Muscle layer of duodenum (tissue), 2 donors: ENCODE measurements around the gene AIPL1.

Experiments used
- H3K27ac ChIP-seq: one replicate; pipeline ENCODE4 v1.7.0; 2013; ENCODE audit warnings: mild to moderate bottlenecking, low read length
- H3K27me3 ChIP-seq: one replicate; pipeline ENCODE4 v1.7.0; 2013; ENCODE audit warnings: low read depth, mild to moderate bottlenecking, control low read depth, low read length
- H3K36me3 ChIP-seq, 2 donors: one replicate each; pipeline ENCODE4 v1.7.0; 2013; ENCODE audit warnings: low read length in 2 of 2, control low read depth in 1 of 2, mild to moderate bottlenecking in 1 of 2; ENCODE audit not compliant: insufficient read depth in 2 of 2, control insufficient read depth in 1 of 2
- H3K4me1 ChIP-seq, 2 donors: one replicate each; pipeline ENCODE4 v1.7.0; 2013; ENCODE audit warnings: low read length in 2 of 2, mild to moderate bottlenecking in 2 of 2, control low read depth in 1 of 2, moderate library complexity in 1 of 2; ENCODE audit not compliant: insufficient read depth in 2 of 2, control insufficient read depth in 1 of 2
- H3K4me3 ChIP-seq, 2 donors: one replicate each; pipeline ENCODE4 v1.7.0; 2013; ENCODE audit warnings: low read length in 2 of 2, low read depth in 1 of 2, mild to moderate bottlenecking in 1 of 2
- H3K9me3 ChIP-seq, 2 donors: one replicate each; pipeline ENCODE4 v1.7.0; 2013; ENCODE audit warnings: low read length in 2 of 2, control low read depth in 1 of 2, mild to moderate bottlenecking in 1 of 2; ENCODE audit not compliant: control insufficient read depth in 1 of 2
- donor health status: healthy.

AIPL1 gene

DNA sequence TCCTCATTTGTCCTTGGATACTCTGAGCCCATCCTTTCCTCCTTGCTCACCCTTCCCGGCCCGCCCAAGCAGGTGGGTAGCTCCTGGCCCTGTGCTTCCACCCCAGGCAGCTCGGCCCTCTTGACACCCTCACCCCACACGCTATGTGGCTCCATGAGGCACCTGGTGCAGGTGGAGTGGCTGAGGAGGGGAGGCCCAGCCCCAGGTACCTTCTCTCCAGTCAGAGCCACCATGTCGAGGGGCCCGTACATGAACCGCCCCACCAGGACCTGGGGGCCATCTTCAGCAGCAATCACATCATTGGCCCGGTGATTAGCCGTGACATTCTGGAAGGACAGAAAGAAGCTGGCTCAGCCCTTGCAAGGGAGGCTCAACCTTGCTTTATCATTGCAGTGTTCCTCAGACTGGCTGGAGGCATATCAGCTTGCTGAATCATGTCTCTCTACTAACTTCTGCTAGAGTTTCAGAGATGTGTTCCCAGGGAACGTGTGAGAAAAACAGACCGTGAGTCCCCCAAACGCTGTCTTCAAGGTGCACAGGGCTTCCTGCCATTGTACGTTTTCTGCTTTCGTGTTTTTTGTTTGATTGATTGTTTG is 29.6 kb upstream of the AIPL1 start:
- Histone ChIP-seq H3K27me3 (no peaks in the 10 kb centered on the region), H3K36me3 (peaks cover 0 to 24% of the 10 kb centered on the region in 2 donors), H3K9me3 (no peaks in the 10 kb centered on the region), H3K4me3 (no peak overlapping the region), H3K4me1 (no peaks in the 10 kb centered on the region), H3K27ac (no peak overlapping the region)

DNA sequence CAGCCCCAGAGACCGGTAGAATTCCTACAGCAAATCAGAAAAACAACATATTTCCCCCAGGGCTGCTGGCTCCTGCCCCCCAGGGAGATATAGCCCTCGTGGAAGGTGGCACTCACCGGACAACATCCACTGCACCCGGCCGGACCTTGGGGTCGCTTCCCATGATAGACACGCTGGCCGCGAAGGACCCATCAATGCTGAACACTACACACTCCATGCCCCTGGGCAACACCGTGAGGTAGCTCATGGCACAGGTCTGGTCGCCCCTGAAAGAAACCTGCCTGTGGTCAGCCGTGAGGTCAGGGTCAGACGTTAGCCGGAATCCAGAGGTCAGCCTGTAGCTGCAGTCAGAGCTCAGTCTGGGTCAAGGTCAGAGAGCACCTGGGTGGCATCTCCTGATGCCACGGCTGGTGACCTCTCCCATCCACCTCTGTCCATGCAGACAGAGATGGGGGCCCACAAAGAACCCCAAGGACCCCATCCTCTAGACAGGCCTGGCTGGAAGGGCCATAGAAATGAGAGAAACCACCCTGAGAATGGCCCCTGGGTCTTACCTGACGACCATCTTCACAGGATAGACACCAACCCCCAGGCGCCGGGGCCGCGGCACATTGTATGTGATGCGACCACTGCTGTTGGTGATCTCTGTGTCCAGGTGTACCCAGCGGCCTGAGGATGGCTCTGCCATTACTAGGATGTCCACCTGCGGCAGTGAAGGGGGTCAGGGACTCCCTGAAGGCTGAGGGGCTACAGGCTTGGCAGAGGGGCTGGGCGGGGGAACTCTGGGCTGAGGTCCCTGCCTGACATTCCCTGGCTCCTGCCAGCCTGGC is 28.9 kb upstream of the AIPL1 start:
- no peak overlapping the region for H3K27ac ChIP-seq
- no peaks in the 10 kb centered on the region for H3K9me3 ChIP-seq
- no peaks in the 10 kb centered on the region for H3K27me3 ChIP-seq
- H3K36me3 ChIP-seq, result peaks cover 0 to 24% of the 10 kb centered on the region in 2 donors
- no peak overlapping the region for H3K4me3 ChIP-seq
- H3K4me1 ChIP-seq, result no peaks in the 10 kb centered on the region

DNA sequence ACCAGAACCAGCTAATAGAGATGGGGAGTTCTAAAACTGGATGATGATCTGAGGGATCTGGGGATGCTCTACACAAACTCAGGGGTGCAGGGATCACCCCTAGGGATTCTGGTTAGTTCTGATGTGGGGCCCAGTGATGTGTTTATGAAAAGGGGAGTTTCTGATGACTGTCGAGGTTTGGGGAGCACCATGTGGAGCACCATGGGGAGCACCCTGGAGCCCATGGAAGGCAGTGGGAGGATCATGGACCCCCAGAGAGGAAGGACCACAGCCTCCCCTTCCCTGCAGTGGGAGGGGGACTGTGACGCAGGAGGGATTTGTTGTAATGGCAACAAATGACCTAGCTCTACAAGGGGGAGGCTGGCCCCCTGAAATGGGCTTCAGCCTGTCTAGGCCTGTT is 27.8 kb upstream of the AIPL1 start:
- Histone ChIP-seq H3K4me1 (no peaks in the 10 kb centered on the region), H3K27me3 (no peaks in the 10 kb centered on the region), H3K4me3 (no peak overlapping the region), H3K9me3 (no peaks in the 10 kb centered on the region), H3K27ac (no peak overlapping the region), H3K36me3 (peaks cover 0 to 22% of the 10 kb centered on the region in 2 donors)

DNA sequence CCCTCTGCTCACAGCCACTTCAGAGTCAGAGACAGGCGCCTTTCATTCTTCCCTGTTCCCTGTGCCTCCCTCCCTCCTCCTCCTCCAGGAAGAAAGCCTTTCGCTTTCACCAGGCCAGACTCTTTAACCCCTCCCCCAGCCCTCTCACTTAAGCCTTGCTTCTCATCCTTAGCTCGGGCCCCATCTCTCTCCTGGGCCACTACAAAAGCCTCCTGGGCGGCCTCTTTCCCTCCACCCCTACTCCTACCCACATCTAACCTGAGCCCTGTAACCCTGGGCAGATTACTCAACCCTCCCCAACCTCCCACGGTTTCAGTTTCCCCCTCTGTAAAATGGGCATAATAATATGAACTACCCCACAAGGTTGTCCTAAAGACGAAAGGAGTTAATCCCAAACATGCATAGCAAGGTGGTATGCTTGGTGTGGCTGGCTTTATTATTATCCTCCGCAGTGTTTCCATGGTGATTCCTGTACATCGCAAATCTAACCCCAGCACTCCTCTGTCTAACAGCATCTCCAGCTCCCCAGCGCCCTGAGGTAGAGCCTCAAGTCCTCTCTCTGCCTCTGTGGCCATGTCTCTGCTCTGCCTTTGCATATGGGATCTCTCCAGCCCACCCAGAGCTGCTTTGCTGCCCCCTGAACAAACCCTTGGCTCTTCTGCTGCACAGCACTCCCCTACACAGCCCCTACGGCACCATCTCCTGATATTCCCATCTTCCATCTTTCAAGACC is 27.0 kb upstream of the AIPL1 start:
- H3K27me3 ChIP-seq, result no peaks in the 10 kb centered on the region
- H3K27ac ChIP-seq, result no peak overlapping the region
- H3K4me1 ChIP-seq, result no peaks in the 10 kb centered on the region
- no peak overlapping the region for H3K4me3 ChIP-seq
- peaks cover 0 to 19% of the 10 kb centered on the region in 2 donors for H3K36me3 ChIP-seq
- no peaks in the 10 kb centered on the region for H3K9me3 ChIP-seq

DNA sequence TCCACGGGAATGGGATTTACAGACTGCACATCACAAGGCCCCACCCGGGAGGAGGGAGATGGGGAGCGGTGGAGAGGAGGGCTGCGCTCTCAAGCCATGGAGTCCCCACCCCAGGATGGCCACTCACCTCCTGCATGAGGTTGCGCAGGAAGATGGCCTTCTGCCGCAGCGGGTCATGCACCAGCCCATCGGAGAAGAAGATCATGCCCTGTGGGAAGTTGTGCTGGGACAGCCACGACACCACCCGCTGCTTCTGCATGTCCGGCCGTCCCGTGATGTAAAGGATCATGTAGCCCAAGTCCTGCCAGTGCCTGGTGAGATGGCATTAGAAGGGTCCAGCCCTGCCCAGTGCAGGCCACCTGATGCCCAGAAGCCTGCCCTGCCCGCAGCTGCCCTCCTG is 26.3 kb upstream of the AIPL1 start:
- Histone ChIP-seq H3K27ac (no peak overlapping the region), H3K4me3 (no peak overlapping the region), H3K36me3 (peaks cover 0 to 16% of the 10 kb centered on the region in 2 donors), H3K4me1 (no peaks in the 10 kb centered on the region), H3K9me3 (no peaks in the 10 kb centered on the region), H3K27me3 (no peaks in the 10 kb centered on the region)

DNA sequence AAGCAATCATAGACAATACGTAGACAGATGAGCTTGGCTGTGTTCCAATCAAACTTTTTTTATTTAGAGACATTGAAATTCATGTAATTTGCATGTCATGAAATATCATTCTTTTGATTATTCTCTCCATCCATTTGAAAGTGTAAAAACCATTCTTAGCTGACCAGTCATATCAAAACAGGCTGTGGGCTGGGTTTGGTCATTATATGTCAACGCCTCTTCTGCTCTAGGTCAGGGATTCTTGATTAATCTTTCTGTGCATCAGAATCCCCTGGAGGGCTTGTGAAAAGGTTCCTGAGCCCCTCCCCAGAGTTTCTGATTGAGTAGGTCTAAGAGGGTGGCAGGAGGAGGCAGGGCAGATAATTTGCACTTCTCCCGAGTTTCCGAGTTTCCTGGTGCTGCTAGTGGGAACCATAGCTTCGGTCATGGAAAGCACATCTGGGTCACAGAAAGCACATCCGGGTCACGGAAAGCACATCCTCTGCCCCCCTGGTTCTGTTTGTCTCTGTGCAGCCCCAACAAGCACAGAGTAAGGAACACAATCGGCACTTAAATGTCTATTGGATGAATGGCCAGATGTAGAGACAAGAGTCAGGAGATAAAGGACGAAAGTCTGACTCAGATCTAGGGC is 25.7 kb upstream of the AIPL1 start:
- H3K4me1 ChIP-seq, result no peaks in the 10 kb centered on the region
- H3K36me3 ChIP-seq, result peaks cover 0 to 12% of the 10 kb centered on the region in 2 donors
- H3K9me3 ChIP-seq, result no peaks in the 10 kb centered on the region
- H3K27me3 ChIP-seq, result no peaks in the 10 kb centered on the region
- no peak overlapping the region for H3K27ac ChIP-seq
- H3K4me3 ChIP-seq, result no peak overlapping the region

DNA sequence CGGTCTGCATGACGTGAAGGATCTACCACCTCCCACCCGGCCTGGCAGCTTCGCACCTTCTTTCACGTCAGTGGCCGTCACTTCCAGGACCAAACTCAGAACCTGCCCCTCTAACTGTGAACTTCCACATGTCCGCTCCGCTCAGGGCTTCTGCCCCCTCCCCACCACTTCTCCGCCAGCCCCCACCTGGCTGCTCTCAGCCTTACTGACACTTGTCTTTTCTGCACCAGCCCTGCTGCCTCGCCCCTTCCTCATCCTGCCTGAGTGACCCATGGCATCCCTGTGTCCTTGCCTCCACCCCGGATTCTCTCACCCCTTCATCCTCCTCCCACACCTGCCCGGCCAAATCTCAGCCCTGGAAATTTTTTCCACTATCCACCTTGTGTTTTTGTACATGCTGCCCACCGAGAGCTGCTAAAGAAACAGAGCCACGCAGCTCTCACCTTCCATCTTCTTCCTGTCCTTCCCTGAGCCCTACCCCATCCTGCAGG is 23.6 kb upstream of the AIPL1 start:
- H3K27me3 ChIP-seq, result no peaks in the 10 kb centered on the region
- no peak overlapping the region for H3K27ac ChIP-seq
- H3K36me3 ChIP-seq, result peaks cover 0 to 3% of the 10 kb centered on the region in 2 donors
- H3K4me3 ChIP-seq, result no peak overlapping the region
- no peaks in the 10 kb centered on the region for H3K4me1 ChIP-seq
- no peaks in the 10 kb centered on the region for H3K9me3 ChIP-seq

DNA sequence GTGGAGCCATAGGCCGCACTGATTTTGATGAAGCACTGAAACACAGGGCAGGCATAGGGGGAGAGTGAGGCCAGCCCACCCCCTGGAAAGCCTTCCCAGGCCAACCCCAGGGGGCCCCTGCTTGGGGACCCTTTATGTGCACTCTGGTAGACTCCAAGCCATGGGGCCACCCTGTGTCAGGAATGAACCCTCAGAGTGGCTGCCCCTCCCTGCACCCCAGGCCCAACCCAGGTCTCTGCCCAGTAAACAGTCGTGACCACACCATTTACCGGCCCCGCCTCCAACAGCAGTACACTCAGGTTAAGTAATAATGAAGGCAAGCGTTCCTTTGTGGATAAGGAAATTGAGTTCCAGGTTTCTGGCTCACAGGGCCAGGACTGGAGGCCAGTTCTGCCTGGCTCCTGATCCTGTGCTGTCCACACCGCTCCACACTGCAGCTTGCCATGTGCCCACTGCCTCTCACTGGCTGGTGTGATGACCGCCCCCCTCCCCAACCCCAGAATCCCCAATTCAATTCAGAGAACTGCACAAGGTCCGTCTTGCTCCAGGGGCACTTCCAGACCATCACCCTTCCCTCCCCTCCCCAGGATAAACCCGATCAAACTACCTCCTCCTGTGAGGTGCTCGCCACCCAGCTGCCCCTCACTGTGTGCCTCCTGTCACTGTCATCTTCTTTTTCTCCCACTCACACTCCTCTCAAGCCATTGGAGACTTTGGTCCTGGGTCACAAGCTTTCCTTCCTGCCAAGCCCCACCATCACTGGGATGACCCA is 23.0 kb upstream of the AIPL1 start:
- no peak overlapping the region for H3K27ac ChIP-seq
- H3K9me3 ChIP-seq, result no peaks in the 10 kb centered on the region
- no peaks in the 10 kb centered on the region for H3K27me3 ChIP-seq
- no peak overlapping the region for H3K4me3 ChIP-seq
- no peaks in the 10 kb centered on the region for H3K4me1 ChIP-seq
- H3K36me3 ChIP-seq, result peaks cover 0 to 2% of the 10 kb centered on the region in 2 donors

DNA sequence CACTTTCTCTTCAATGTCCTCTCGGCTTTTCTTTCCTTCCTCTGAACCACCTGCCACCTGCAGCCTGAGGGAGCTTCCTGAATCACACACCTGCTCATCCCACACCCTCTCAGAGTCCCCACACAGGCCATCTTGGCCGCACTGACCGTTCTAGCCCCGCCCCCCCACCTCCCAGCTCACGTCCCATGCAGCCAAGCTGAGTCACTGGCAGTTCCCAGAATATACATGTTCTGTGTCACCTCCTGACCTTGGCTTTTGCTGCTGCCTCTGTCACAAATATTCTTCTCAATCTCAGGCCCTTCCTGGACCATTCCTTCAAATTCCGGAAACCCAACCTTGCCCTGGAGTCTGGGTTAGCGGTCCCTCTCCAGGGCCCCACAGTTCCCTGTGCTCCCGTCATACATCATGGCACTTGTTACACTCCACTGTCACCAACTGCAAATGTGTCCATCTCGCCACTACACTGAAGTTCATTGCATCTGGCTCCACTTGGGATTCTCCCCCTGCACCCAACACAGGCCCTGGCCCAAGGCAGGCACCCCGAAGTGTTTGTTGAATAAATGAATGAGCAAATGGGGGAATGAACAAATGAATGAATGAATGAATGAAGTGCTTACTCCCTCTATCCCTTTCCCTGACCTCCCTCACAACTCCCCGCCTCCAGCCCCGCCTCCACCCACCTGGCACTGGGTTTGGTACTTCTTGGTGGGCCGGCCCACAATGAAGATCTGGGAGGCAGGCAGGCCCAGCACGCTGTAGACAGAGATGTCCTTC is 22.2 kb upstream of the AIPL1 start:
- Histone ChIP-seq H3K36me3 (no peaks in the 10 kb centered on the region), H3K27me3 (no peaks in the 10 kb centered on the region), H3K27ac (no peak overlapping the region), H3K4me1 (no peaks in the 10 kb centered on the region), H3K4me3 (no peak overlapping the region), H3K9me3 (no peaks in the 10 kb centered on the region)

DNA sequence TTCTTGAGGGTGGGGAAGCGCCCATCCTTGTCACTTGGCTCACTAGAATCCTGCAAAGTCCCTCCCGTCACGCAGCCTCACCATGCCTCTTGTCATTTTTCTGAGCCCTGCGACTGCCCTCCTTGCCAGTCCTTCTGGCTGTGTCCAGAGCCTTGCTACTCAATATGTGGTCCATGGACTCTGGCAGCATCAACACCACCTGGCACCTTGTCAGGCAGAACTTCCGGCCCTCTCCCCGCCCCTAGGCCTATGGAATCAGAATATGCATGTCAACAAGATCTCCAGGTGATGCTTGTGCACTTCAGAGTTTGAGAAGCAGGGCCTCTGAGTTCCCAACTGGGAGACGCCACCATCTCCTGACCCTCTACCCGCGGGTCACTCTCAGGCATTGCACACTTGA is 21.4 kb upstream of the AIPL1 start:
- Histone ChIP-seq H3K27ac (no peak overlapping the region), H3K36me3 (no peaks in the 10 kb centered on the region), H3K9me3 (no peaks in the 10 kb centered on the region)

More for the DNA sequence above, 21.4 kb upstream of the AIPL1 start:
- Histone ChIP-seq H3K27me3 (no peaks in the 10 kb centered on the region), H3K4me1 (no peaks in the 10 kb centered on the region), H3K4me3 (no peak overlapping the region)
